ENCODE results near the gene PKMYT1.
"Not testable (repeated sequence)": the region's sequence is repeated elsewhere in the genome, so short reads cannot be mapped to it uniquely, and the experiment has no call there.

PKMYT1 gene

GRCh38 chr16:2936436-2937011 lies 43.7 kb downstream of the PKMYT1 start:
- no peak overlapping the region for H3K27ac ChIP-seq
- H3K36me3 ChIP-seq (replicated peaks): peaks cover 67% of the 10 kb centered on the region
- TF ChIP-seq CTCF (IDR thresholded peaks at IDR 0.05; ENCODE audit: low read depth, low read length, missing control alignments): no peak
- in situ Hi-C loops (cut with HindIII; ENCODE audit: low pct_ligation_motif_present, low sequenced_read_pairs): no loop called here
- H3K4me3 ChIP-seq (ENCODE audit: low read depth, low read length): no peak overlapping the region
- no peak for DNase-seq
- no peaks in the 10 kb centered on the region for H3K27me3 ChIP-seq (replicated peaks)

GRCh38 chr16:2934450-2934849 lies 45.8 kb downstream of the PKMYT1 start:
- DNase-seq: no peak
- Histone ChIP-seq H3K36me3 (replicated peaks) (peaks cover 56% of the 10 kb centered on the region), H3K27me3 (replicated peaks) (no peaks in the 10 kb centered on the region), H3K4me3 (ENCODE audit: low read depth, low read length) (no peak overlapping the region), H3K27ac (no peak overlapping the region)
- in situ Hi-C loops (cut with HindIII; ENCODE audit: low pct_ligation_motif_present, low sequenced_read_pairs): no loop called here
- TF ChIP-seq CTCF (IDR thresholded peaks at IDR 0.05; ENCODE audit: low read depth, low read length, missing control alignments): no peak

- Histone ChIP-seq H3K27me3 (replicated peaks) (no peaks in the 10 kb centered on the region), H3K27ac (no peak overlapping the region), H3K36me3 (replicated peaks) (peaks cover 48% of the 10 kb centered on the region), H3K4me3 (ENCODE audit: low read depth, low read length) (no peak overlapping the region)
- in situ Hi-C loops (cut with HindIII; ENCODE audit: low pct_ligation_motif_present, low sequenced_read_pairs): no loop called here
- DNase-seq: no peak
- no peak for TF ChIP-seq CTCF (IDR thresholded peaks at IDR 0.05; ENCODE audit: low read depth, low read length, missing control alignments)
These were observed 46.5 kb downstream of the PKMYT1 start for GRCh38 chr16:2933701-2934100.

GRCh38 chr16:2933136-2933535 lies 47.1 kb downstream of the PKMYT1 start:
- Histone ChIP-seq H3K27me3 (replicated peaks) (no peaks in the 10 kb centered on the region), H3K27ac (no peak overlapping the region), H3K4me3 (ENCODE audit: low read depth, low read length) (no peak overlapping the region), H3K36me3 (replicated peaks) (peaks cover 44% of the 10 kb centered on the region)
- in situ Hi-C loops (cut with HindIII; ENCODE audit: low pct_ligation_motif_present, low sequenced_read_pairs): no loop called here
- TF ChIP-seq CTCF (IDR thresholded peaks at IDR 0.05; ENCODE audit: low read depth, low read length, missing control alignments): no peak
- DNase-seq: no peak

GRCh38 chr16:2931231-2931914 lies 48.9 kb downstream of the PKMYT1 start:
- H3K36me3 ChIP-seq (replicated peaks): peaks cover 29% of the 10 kb centered on the region
- H3K4me3 ChIP-seq (ENCODE audit: low read depth, low read length); H3K27ac ChIP-seq; DNase-seq; H3K27me3 ChIP-seq (replicated peaks); in situ Hi-C loops (cut with HindIII; ENCODE audit: low pct_ligation_motif_present, low sequenced_read_pairs): not testable (repeated sequence)

- Histone ChIP-seq H3K36me3 (replicated peaks) (peaks cover 24% of the 10 kb centered on the region), H3K27ac (no peak overlapping the region), H3K4me3 (ENCODE audit: low read depth, low read length) (no peak overlapping the region), H3K27me3 (replicated peaks) (no peaks in the 10 kb centered on the region)
- DNase-seq: no peak
- in situ Hi-C loops (cut with HindIII; ENCODE audit: low pct_ligation_motif_present, low sequenced_read_pairs): no loop called here
- no peak for TF ChIP-seq CTCF (IDR thresholded peaks at IDR 0.05; ENCODE audit: low read depth, low read length, missing control alignments)
These were observed 50.0 kb downstream of the PKMYT1 start for GRCh38 chr16:2930236-2930635.
